Measurements from ENCODE around the gene IWS1.

DNA sequence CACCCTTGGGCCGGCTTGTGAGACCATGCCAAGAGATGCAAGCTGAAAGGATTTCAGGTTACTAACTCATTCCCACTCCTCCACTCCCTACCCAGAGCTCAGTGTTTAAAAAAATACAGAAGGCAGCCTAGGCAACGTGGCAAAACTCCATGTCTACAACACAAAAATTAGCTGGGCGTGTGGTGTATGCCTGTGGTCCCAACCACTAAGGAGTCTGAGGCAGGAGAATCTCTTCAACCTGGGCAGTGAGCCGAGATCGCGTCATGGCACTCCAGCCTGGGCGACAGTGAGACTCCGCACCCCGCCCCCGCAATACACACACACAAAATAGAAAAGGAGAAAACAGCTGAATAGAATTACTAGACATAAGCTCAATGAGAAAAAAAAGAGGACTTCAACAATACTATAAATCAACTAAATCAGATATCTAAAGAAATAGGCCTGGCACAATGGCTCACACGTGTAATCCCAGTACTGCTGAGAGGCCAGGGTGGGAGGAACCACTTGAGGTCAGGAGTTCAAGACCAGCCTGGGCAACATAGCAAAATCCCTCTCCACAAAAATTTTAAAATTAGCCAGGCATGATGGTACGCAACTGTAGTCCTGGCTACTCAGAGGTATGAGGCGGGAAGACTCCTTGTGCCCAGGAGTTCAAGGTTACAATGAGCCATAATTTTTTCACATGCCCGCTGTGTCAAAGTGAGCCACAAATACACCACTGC, 10.1 kb downstream of the IWS1 start:
- TF ChIP-seq GATA2 (IDR thresholded peaks at IDR 0.05; ENCODE audit: low read depth, low read length) = no peak
- TF ChIP-seq GATA3 (IDR thresholded peaks at IDR 0.05; ENCODE audit: low read depth, low read length) = no peak
